IPS-15b (cell line): ENCODE measurements around the gene RABGAP1L.
"Not testable (repeated sequence)": the region's sequence is repeated elsewhere in the genome, so short reads cannot be mapped to it uniquely, and the experiment has no call there.

Source experiments
- H3K27me3 ChIP-seq: one replicate; pipeline ENCODE4 v1.6.1; 2013; ENCODE audit warnings: low read length; ENCODE audit not compliant: control insufficient read depth, insufficient read depth
- H3K36me3 ChIP-seq: one replicate; pipeline ENCODE4 v1.6.1; 2013; ENCODE audit warnings: low read length; ENCODE audit not compliant: control insufficient read depth, insufficient read depth
- H3K4me1 ChIP-seq: one replicate; pipeline ENCODE4 v1.6.1; 2013; ENCODE audit warnings: mild to moderate bottlenecking, low read length; ENCODE audit not compliant: control insufficient read depth, insufficient read depth
- H3K4me3 ChIP-seq: one replicate; pipeline ENCODE4 v1.5.1; 2013; ENCODE audit warnings: low read depth, low read length
- H3K9ac ChIP-seq: one replicate; pipeline ENCODE4 v1.6.1; 2013; ENCODE audit warnings: low read depth, mild to moderate bottlenecking, low read length
- H3K9me3 ChIP-seq: one replicate; pipeline ENCODE4 v1.6.1; 2013; ENCODE audit warnings: mild to moderate bottlenecking, low read length; ENCODE audit not compliant: control insufficient read depth, insufficient read depth

RABGAP1L gene

GRCh38 chr1:174224641-174225040 is 65.3 kb downstream of the RABGAP1L start:
- no peaks in the 10 kb centered on the region for H3K4me1 ChIP-seq

DNA sequence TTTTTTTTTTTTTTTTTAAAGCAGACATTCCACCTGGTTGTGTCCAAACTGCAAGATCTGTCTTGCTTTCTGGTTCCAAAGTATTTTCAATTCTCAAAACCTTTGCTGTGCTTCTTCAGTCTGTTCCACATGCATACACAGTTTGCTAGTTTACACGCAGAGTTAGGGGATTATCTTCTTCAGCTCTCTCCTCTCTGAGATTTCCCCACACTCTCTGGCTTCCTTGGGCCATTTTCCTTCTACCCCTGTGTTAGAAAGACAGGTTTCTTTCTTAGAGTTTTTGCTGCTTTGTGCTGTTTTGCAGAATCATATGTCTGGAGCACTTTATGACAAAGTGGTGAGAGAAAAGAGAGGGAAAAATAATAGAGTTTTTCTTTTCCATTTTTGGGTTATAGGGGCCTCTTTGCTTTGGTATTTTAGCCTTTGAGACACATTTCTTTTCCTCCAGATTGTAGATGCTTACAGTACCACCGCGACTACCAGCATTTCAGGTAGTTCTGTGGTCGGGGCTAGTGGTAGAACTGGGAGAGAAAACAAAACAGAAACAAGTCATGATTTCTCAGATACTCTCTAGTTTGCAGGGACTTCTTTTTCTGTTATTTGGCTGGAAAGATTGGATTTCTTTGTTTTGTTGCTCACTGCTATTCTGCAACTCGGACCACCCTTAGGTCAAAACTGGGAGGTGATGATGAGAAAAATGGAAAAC is 66.3 kb downstream of the RABGAP1L start:
- H3K27me3 ChIP-seq = no peaks in the 10 kb centered on the region
- no peak overlapping the region for H3K9ac ChIP-seq
- H3K4me1 ChIP-seq = no peaks in the 10 kb centered on the region
- H3K36me3 ChIP-seq = no peaks in the 10 kb centered on the region
- H3K9me3 ChIP-seq = no peaks in the 10 kb centered on the region
- no peak overlapping the region for H3K4me3 ChIP-seq

More at GRCh38 chr1:174224641-174225040, 65.3 kb downstream of the RABGAP1L start:
- no peak overlapping the region for H3K4me3 ChIP-seq
- no peaks in the 10 kb centered on the region for H3K27me3 ChIP-seq
- H3K9me3 ChIP-seq = no peaks in the 10 kb centered on the region
- H3K9ac ChIP-seq = no peak overlapping the region
- no peaks in the 10 kb centered on the region for H3K36me3 ChIP-seq

DNA sequence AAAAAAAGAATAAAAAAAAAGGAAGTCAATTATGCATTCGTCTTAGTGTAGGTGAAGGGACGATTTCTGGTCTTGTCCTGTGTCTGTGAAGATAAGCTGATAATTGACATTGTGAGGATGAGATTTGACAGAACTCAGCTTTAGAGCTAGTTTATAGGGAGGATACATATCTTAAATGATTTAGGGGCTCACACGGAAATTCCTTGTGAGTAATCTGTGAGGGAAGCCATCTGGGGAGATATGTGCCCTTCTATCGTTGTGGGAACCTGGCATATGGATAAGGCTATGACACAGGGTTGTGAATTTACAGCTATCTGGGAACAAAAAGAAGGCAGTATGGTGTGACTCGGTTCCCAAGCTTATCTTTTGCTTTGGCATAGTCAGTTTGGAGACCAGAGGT is 71.1 kb downstream of the RABGAP1L start:
- no peak overlapping the region for H3K4me3 ChIP-seq
- H3K9ac ChIP-seq = no peak overlapping the region
- H3K4me1 ChIP-seq = no peaks in the 10 kb centered on the region
- no peaks in the 10 kb centered on the region for H3K36me3 ChIP-seq
- no peaks in the 10 kb centered on the region for H3K27me3 ChIP-seq
- no peaks in the 10 kb centered on the region for H3K9me3 ChIP-seq

DNA sequence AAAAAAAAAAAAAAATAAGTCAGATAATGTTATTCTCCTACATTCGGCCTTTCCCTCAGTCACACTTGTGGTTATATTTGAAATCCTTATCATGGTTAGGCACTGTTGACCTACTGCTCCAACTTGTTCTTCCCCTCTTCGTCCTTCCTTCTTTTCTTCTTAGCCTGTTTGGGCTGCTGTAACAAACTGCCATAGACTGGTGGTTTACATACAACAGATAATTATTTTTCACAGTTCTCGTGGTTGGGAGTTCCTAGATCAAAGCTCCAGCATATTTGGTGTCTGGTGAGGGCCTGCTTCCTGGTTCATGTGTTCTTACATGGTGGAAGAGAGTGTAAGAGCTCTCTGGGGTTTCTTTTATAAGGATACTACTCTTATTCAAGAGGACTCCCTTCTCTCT is 73.4 kb downstream of the RABGAP1L start:
- no peaks in the 10 kb centered on the region for H3K9me3 ChIP-seq
- H3K4me3 ChIP-seq = no peak overlapping the region
- no peaks in the 10 kb centered on the region for H3K27me3 ChIP-seq
- H3K4me1 ChIP-seq = no peaks in the 10 kb centered on the region
- no peak overlapping the region for H3K9ac ChIP-seq
- H3K36me3 ChIP-seq = no peaks in the 10 kb centered on the region

DNA sequence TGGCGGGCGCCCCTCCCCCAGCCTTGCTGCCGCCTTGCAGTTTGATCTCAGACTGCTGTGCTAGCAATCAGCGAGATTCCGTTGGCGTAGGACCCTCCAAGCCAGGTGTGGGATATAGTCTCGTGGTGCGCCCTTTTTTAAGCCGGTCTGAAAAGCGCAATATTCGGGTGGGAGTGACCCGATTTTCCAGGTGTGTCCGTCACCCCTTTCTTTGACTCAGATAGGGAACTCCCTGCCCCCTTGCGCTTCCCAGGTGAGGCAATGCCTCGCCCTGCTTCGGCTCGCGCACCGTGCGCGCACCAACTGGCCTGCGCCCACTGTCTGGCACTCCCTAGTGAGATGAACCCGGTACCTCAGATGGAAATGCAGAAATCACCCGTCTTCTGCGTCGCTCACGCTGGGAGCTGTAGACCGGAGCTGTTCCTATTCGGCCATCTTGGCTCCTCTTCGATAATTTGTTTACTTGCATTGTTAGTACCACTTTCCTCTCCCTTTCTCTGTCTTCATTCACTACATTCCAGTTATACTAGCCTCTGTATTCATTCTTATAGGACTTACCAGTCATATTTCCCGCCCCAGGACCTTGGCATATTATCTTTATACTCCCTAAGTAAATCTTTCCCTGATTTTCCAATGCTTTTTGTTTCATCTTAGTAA is 79.7 kb downstream of the RABGAP1L start:
- not testable (repeated sequence) for H3K4me1 ChIP-seq, H3K36me3 ChIP-seq, H3K9me3 ChIP-seq, H3K27me3 ChIP-seq
- H3K9ac ChIP-seq = peak overlapping the region; percentile 79
- H3K4me3 ChIP-seq = peak overlapping the region; percentile 60

- Histone ChIP-seq H3K4me1 (peaks cover 4% of the 10 kb centered on the region), H3K9ac (peak overlapping the region; percentile 79), H3K36me3 (no peaks in the 10 kb centered on the region), H3K27me3 (no peaks in the 10 kb centered on the region), H3K9me3 (no peaks in the 10 kb centered on the region), H3K4me3 (peak overlapping the region; percentile 60)
Observed at GRCh38 chr1:174239541-174239940, 80.2 kb downstream of the RABGAP1L start.

DNA sequence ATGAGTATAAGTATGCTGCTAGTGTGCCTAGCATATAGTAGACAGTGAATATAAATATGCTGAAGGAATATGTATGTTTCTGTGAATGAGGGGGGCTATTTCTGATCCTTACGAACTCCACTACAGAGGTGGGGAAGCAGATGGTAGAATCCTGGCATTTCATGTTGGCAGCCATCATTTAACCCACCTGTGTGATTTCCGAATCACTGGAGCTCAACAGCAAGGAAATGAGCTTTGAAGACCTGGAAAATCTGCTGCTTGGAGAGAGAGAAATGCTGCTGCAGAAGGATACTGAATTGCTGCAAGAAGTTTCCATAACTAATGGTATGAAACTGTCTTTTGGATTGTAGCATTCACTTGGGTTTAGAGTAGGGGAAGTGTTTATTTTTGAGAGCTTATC is 83.5 kb downstream of the RABGAP1L start:
- Histone ChIP-seq H3K9ac (no peak overlapping the region), H3K9me3 (no peaks in the 10 kb centered on the region), H3K4me3 (no peak overlapping the region), H3K36me3 (no peaks in the 10 kb centered on the region), H3K4me1 (peaks cover 4% of the 10 kb centered on the region), H3K27me3 (no peaks in the 10 kb centered on the region)

DNA sequence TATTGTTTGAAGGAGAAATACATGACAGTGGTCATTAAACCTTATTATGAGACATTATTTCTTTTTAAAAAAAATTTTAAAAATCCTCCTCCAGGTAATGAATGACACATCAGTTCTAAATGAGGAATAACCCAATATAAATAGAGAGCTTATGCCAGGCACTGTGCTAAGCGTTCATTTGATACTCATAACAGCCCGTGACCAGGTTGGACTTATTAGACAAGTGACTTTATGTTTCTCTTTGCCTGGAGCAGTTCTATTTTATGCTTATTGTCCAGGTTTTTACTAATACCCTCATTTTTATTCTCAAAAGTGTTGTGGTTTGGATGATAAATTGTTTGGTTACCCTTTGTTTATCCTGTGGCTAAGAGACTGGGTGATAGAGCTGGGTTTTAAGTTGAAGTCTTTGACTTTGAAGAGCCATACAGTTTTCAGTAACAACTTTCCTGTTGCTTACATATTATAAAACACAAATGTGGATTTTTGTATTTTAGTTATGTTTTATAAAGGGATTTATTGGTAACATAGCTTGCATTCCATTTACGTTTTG is 84.2 kb downstream of the RABGAP1L start:
- peaks cover 4% of the 10 kb centered on the region for H3K4me1 ChIP-seq
- H3K4me3 ChIP-seq = no peak overlapping the region
- no peaks in the 10 kb centered on the region for H3K9me3 ChIP-seq
- no peaks in the 10 kb centered on the region for H3K36me3 ChIP-seq
- H3K9ac ChIP-seq = no peak overlapping the region
- H3K27me3 ChIP-seq = no peaks in the 10 kb centered on the region

DNA sequence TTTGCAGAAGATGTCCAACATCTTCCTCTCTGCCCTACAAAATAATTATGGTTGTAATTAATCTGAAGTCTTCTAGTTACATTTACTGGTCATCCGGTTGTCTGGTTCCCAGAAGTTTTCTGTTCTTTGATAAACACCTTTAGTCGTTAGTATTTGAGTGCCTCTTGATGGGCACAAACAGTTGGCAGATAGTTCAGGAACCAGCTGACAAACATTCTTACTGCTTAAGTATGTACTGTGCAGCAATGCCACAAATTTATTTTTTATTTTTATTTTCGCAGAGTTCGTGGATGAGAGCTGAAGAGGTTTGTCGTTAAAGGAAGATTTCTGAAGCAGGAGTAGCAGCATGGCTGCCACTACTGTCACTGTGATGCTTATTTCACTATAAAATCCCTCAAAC is 84.7 kb downstream of the RABGAP1L start:
- peaks cover 4% of the 10 kb centered on the region for H3K4me1 ChIP-seq
- H3K27me3 ChIP-seq = no peaks in the 10 kb centered on the region
- no peak overlapping the region for H3K9ac ChIP-seq
- H3K4me3 ChIP-seq = no peak overlapping the region
- no peaks in the 10 kb centered on the region for H3K9me3 ChIP-seq
- H3K36me3 ChIP-seq = no peaks in the 10 kb centered on the region

- Histone ChIP-seq H3K9me3 (no peaks in the 10 kb centered on the region), H3K36me3 (no peaks in the 10 kb centered on the region), H3K4me3 (no peak overlapping the region), H3K27me3 (no peaks in the 10 kb centered on the region), H3K4me1 (no peaks in the 10 kb centered on the region), H3K9ac (no peak overlapping the region)
Observed at GRCh38 chr1:174247472-174247871, 88.2 kb downstream of the RABGAP1L start.

GRCh38 chr1:174248041-174248440 is 88.7 kb downstream of the RABGAP1L start:
- Histone ChIP-seq H3K4me3 (no peak overlapping the region), H3K4me1 (no peaks in the 10 kb centered on the region)

DNA sequence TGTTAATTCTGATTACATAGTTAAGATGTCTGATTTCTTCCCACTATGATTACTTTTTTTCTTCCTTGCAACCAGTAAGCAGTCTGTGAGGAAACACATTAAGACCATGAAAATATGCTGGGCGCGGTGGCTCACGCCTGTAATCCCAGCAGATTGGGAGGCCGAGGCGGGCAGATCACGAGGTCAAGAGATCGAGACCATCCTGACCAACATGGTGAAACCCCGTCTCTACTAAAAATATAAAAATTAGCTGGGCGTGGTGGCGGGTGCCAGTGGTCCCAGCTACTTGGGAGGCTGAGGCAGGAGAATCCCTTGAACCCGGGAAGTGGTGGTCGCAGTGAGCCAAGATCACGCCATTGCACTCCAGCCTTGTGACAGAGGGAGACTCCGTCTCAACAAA is 97.1 kb downstream of the RABGAP1L start:
- not testable (repeated sequence) for H3K36me3 ChIP-seq, H3K9me3 ChIP-seq, H3K4me3 ChIP-seq, H3K9ac ChIP-seq, H3K27me3 ChIP-seq, H3K4me1 ChIP-seq

More at GRCh38 chr1:174248041-174248440, 88.7 kb downstream of the RABGAP1L start:
- no peaks in the 10 kb centered on the region for H3K36me3 ChIP-seq
- H3K27me3 ChIP-seq = no peaks in the 10 kb centered on the region
- no peaks in the 10 kb centered on the region for H3K9me3 ChIP-seq
- no peak overlapping the region for H3K9ac ChIP-seq
